ENCODE data around the gene EIF5B.
"Not testable (repeated sequence)": the region's sequence is repeated elsewhere in the genome, so short reads cannot be mapped to it uniquely, and the experiment has no call there.

Gene EIF5B

GRCh38 chr2:99337113-99338028 is at the start of gene EIF5B:
Gene EIF5B, plus strand, starts transcription at chr2:99337389. Its CDS starts 166 bp downstream, at chr2:99337555.
- peak; percentile 53 to 98 (median 92) for DNase-seq

- DNase-seq: no peak
Measured at GRCh38 chr2:99297994-99298393, 39.2 kb upstream of the EIF5B start.

- no peak for DNase-seq
Measured at GRCh38 chr2:99299580-99299979, 37.6 kb upstream of the EIF5B start.

- DNase-seq: not testable (repeated sequence)
Measured at GRCh38 chr2:99301097-99301496, 36.1 kb upstream of the EIF5B start, which contains the start of gene LYG1. Gene LYG1, minus strand, starts transcription at chr2:99301197. Its CDS starts 5,527 bp downstream, at chr2:99295670.

GRCh38 chr2:99317161-99317872 is 19.9 kb upstream of the EIF5B start:
- no peak for DNase-seq

- not testable (repeated sequence) for DNase-seq
Measured at GRCh38 chr2:99317873-99318200, 19.4 kb upstream of the EIF5B start.

GRCh38 chr2:99325384-99325783 is 11.8 kb upstream of the EIF5B start:
- no peak for DNase-seq

- peak; percentile 84 to 99 (median 97) for DNase-seq
Measured at GRCh38 chr2:99335911-99336803, 1.0 kb upstream of the EIF5B start, which contains the start of gene TXNDC9. Gene TXNDC9, minus strand, starts transcription at chr2:99336333. Its CDS starts 3,123 bp downstream, at chr2:99333210.

GRCh38 chr2:99336804-99337112 is 431 bp upstream of the EIF5B start:
- no peak for DNase-seq

GRCh38 chr2:99338029-99338585 is 918 bp downstream of the EIF5B start:
- DNase-seq: no peak

- DNase-seq: no peak
Measured at GRCh38 chr2:99340669-99341236, 3.6 kb downstream of the EIF5B start.

GRCh38 chr2:99342536-99342935 is 5.3 kb downstream of the EIF5B start:
- DNase-seq: no peak

GRCh38 chr2:99345446-99345845 is 8.3 kb downstream of the EIF5B start:
- DNase-seq: not testable (repeated sequence)

GRCh38 chr2:99346218-99346617 is 9.0 kb downstream of the EIF5B start:
- no peak for DNase-seq

- DNase-seq: no peak
Measured at GRCh38 chr2:99348173-99348572, 11.0 kb downstream of the EIF5B start.

GRCh38 chr2:99350194-99350593 is 13.0 kb downstream of the EIF5B start:
- DNase-seq: no peak

- DNase-seq: no peak
Measured at GRCh38 chr2:99354070-99354469, 16.9 kb downstream of the EIF5B start.

- not testable (repeated sequence) for DNase-seq
Measured at GRCh38 chr2:99354825-99355224, 17.6 kb downstream of the EIF5B start.

GRCh38 chr2:99356853-99357252 is 19.7 kb downstream of the EIF5B start:
- no peak for DNase-seq

- DNase-seq: no peak
Measured at GRCh38 chr2:99365661-99366060, 28.5 kb downstream of the EIF5B start.

GRCh38 chr2:99368854-99369253 is 31.7 kb downstream of the EIF5B start:
- not testable (repeated sequence) for DNase-seq

Data from amygdala (tissue), 56 donors.